Measurements from ENCODE around the gene RBBP8. TPM values are rescaled to one million over a fixed set of nuclear protein-coding genes. Genes with fewer than 3 reads are reported as not detected.

The RBBP8 gene
- total RNA-seq, 3 donors from 2014 or later = 18.5 to 21.4 (median 20.1) TPM

- Histone ChIP-seq H3K9me3 (no peaks in the 10 kb centered on the region), H3K4me1 (ENCODE audit: low read depth) (no peaks in the 10 kb centered on the region), H3K36me3 (ENCODE audit: low read depth) (no peaks in the 10 kb centered on the region), H3K4me3 (no peak overlapping the region)
- ATAC-seq (no peak), DNase-seq (no peak)
- intact Hi-C loops (cut with DNase I, micrococcal nuclease) = no loop called here
- no peak for TF ChIP-seq CTCF (IDR thresholded peaks at IDR 0.05)
Measured at GRCh38 chr18:23038712-23039111, 105.6 kb downstream of the RBBP8 start.

GRCh38 chr18:23042133-23042532 lies 109.0 kb downstream of the RBBP8 start:
- Histone ChIP-seq H3K4me1 (ENCODE audit: low read depth) (no peaks in the 10 kb centered on the region), H3K9me3 (no peaks in the 10 kb centered on the region), H3K4me3 (no peak overlapping the region), H3K36me3 (ENCODE audit: low read depth) (no peaks in the 10 kb centered on the region)
- no peak for TF ChIP-seq CTCF (IDR thresholded peaks at IDR 0.05)
- intact Hi-C loops (cut with DNase I, micrococcal nuclease) = no loop called here
- DNase-seq (no peak), ATAC-seq (no peak)

GRCh38 chr18:23043803-23044376 lies 110.8 kb downstream of the RBBP8 start:
- DNase-seq = no peak
- Histone ChIP-seq H3K4me1 (ENCODE audit: low read depth) (no peaks in the 10 kb centered on the region), H3K36me3 (ENCODE audit: low read depth) (no peaks in the 10 kb centered on the region), H3K9me3 (no peaks in the 10 kb centered on the region), H3K4me3 (no peak overlapping the region)
- TF ChIP-seq CTCF (IDR thresholded peaks at IDR 0.05) = no peak
- no peak for ATAC-seq
- intact Hi-C loops (cut with DNase I, micrococcal nuclease) = no loop called here

- no peak for TF ChIP-seq CTCF (IDR thresholded peaks at IDR 0.05)
- no peaks in the 10 kb centered on the region for H3K4me1 ChIP-seq (ENCODE audit: low read depth)
- H3K36me3 ChIP-seq (ENCODE audit: low read depth) = no peaks in the 10 kb centered on the region
- DNase-seq = no peak
- ATAC-seq = no peak
- H3K4me3 ChIP-seq = no peak overlapping the region
- intact Hi-C loops (cut with DNase I, micrococcal nuclease) = no loop called here
- no peaks in the 10 kb centered on the region for H3K9me3 ChIP-seq
Measured at GRCh38 chr18:23049698-23050373, 116.7 kb downstream of the RBBP8 start.

GRCh38 chr18:23053776-23054457 lies 120.8 kb downstream of the RBBP8 start:
- peak; percentile 52 for ATAC-seq
- no peak overlapping the region for H3K4me3 ChIP-seq
- no peaks in the 10 kb centered on the region for H3K9me3 ChIP-seq
- DNase-seq = no peak
- H3K36me3 ChIP-seq (ENCODE audit: low read depth) = no peaks in the 10 kb centered on the region
- intact Hi-C loops (cut with DNase I, micrococcal nuclease) = no loop called here
- TF ChIP-seq CTCF (IDR thresholded peaks at IDR 0.05) = no peak
- no peaks in the 10 kb centered on the region for H3K4me1 ChIP-seq (ENCODE audit: low read depth)

All from mucosa of descending colon (tissue), 3 donors.